Sigmoid colon (tissue), 4 donors: ENCODE results near the gene FMO2.

ENCODE experiments used
- CTCF ChIP-seq, 4 experiments: fragments of 450-650 bp in 3 of 4; fragments of 200-600 bp in 1 of 4; IDR thresholded peaks; one replicate each; pipeline ENCODE4 v1.5.1; 2016 to 2019; ENCODE audit warnings: antibody characterized with exemption in 4 of 4, mild to moderate bottlenecking in 3 of 4, moderate library complexity in 2 of 4
- EP300 ChIP-seq, 4 donors: sonication (generic); formaldehyde crosslinking; IDR thresholded peaks; one replicate each; pipeline ENCODE4 v1.6.1; 2017; ENCODE audit warnings: antibody characterized with exemption in 4 of 4
- POLR2A ChIP-seq, 2 donors: fragments of 450-650 bp; IDR thresholded peaks; one replicate each; pipeline ENCODE4 v1.6.1; 2016; ENCODE audit warnings: antibody characterized with exemption in 2 of 2, mild to moderate bottlenecking in 2 of 2, moderate library complexity in 2 of 2
- POLR2AphosphoS5 ChIP-seq, 4 donors: sonication (generic); formaldehyde crosslinking; IDR thresholded peaks; one replicate each; pipeline ENCODE4 v1.6.1; 2017; ENCODE audit warnings: antibody characterized with exemption in 4 of 4

- TF ChIP-seq EP300 (IDR thresholded peaks at IDR 0.05) (no peak), POLR2A (IDR thresholded peaks at IDR 0.05) (no peak), CTCF (IDR thresholded peaks at IDR 0.05) (no peak), POLR2AphosphoS5 (IDR thresholded peaks at IDR 0.05) (no peak)
These were observed 18.7 kb upstream of the FMO2 start for GRCh38 chr1:171166361-171166760.
